PC-3 (cell line): ENCODE measurements around the gene SDK2. TPM values are rescaled to one million over a fixed set of nuclear protein-coding genes. Genes with fewer than 3 reads are reported as not detected.

ENCODE experiments used
- ATAC-seq: fragments of 200-7000 bp; cut with Tn5 transposase; 2 replicates; pipeline ENCODE4 v1.9.1; 2020; ENCODE audit warnings: mild to moderate bottlenecking, moderate library complexity
- BruUV-seq: library from RNA; stranded (reverse); fragments of 400-500 nt; replicated peaks from 2 replicates; lab custom pipeline; 2021; lab: Mats Ljungman, UMichigan
- CTCF ChIA-PET: fragments of 300-600 bp; sonication (Branson Sonifier 250); formaldehyde crosslinking; loops from one replicate; lab custom pipeline; 2022; ENCODE audit warnings: antibody characterized with exemption; lab: Charles Lee
- POLR2A ChIA-PET: fragments of 300-600 bp; sonication (Branson Sonifier 250); formaldehyde crosslinking; loops from one replicate; lab custom pipeline; 2022; ENCODE audit warnings: antibody characterized with exemption; ENCODE audit not compliant: unreplicated experiment; lab: Charles Lee
- DNase-seq: peaks from one replicate; pipeline ENCODE4 v3.0.0-alpha.2; 2015
- H2AFZ ChIP-seq: fragments of 300-600 bp; sonication (generic); 2 replicates; pipeline ENCODE4 v1.6.0; 2016; ENCODE audit warnings: antibody characterized with exemption, low read length
- H3F3A ChIP-seq: fragments of 300-600 bp; sonication (generic); one replicate; pipeline ENCODE4 v1.6.0; 2017; ENCODE audit warnings: antibody characterized with exemption, low read length, control low read depth, mild to moderate bottlenecking; ENCODE audit not compliant: unreplicated experiment
- H3K27ac ChIP-seq: fragments of 300-600 bp; sonication (generic); 2 replicates; pipeline ENCODE4 v1.5.1; 2016; ENCODE audit warnings: mild to moderate bottlenecking, low read length
- H3K27me3 ChIP-seq: fragments of 300-600 bp; sonication (generic); 2 replicates; pipeline ENCODE4 v1.6.1; 2016; ENCODE audit warnings: low read length, mixed read lengths
- H3K36me3 ChIP-seq: fragments of 300-600 bp; sonication (generic); 2 replicates; pipeline ENCODE4 v1.6.1; 2016; ENCODE audit warnings: low read depth, mixed run types, low read length, mixed read lengths
- H3K4me1 ChIP-seq: fragments of 300-600 bp; sonication (generic); 2 replicates; pipeline ENCODE4 v1.5.1; 2016; ENCODE audit warnings: low read length; ENCODE audit not compliant: insufficient read depth
- H3K4me2 ChIP-seq: fragments of 300-600 bp; sonication (generic); 2 replicates; pipeline ENCODE4 v1.6.0; 2016; ENCODE audit warnings: low read length
- H3K4me3 ChIP-seq: fragments of 300-600 bp; sonication (generic); 2 replicates; pipeline ENCODE4 v1.5.1; 2016; ENCODE audit warnings: mild to moderate bottlenecking, low read length, mixed read lengths
- H3K79me2 ChIP-seq: fragments of 300-600 bp; sonication (generic); 2 replicates; pipeline ENCODE4 v1.6.1; 2017; ENCODE audit warnings: low read length, mixed read lengths
- H3K9ac ChIP-seq: fragments of 300-600 bp; sonication (generic); 2 replicates; pipeline ENCODE4 v1.6.0; 2016; ENCODE audit warnings: mild to moderate bottlenecking, low read length
- H3K9me2 ChIP-seq: fragments of 300-600 bp; sonication (generic); replicated peaks from 2 replicates; pipeline ENCODE4 v1.6.1; 2016; ENCODE audit warnings: mixed run types, low read length, mixed read lengths
- H3K9me3 ChIP-seq: fragments of 300-600 bp; sonication (generic); 2 replicates; pipeline ENCODE4 v1.6.1; 2016; ENCODE audit warnings: low read length, mixed read lengths
- H4K20me1 ChIP-seq: fragments of 300-600 bp; sonication (generic); 2 replicates; pipeline ENCODE4 v1.6.1; 2016; ENCODE audit warnings: low read length, mixed read lengths
- EZH2 ChIP-seq: fragments of 300-600 bp; sonication (generic); IDR thresholded peaks from one replicate; pipeline ENCODE4 v1.6.1; 2017; ENCODE audit warnings: antibody characterized with exemption, mild to moderate bottlenecking, low read length; ENCODE audit not compliant: unreplicated experiment
- EZH2phosphoT487 ChIP-seq: fragments of 300-600 bp; sonication (generic); IDR thresholded peaks from 2 replicates; pipeline ENCODE4 v1.6.1; 2018; ENCODE audit warnings: mild to moderate bottlenecking, antibody characterized with exemption, low read length, borderline replicate concordance
- intact Hi-C: fragments of 100-400 bp; cut with micrococcal nuclease; formaldehyde crosslinking; loops from 2 replicates; pipeline ENCODE4 v1.9.0; 2023
- total RNA-seq: library from RNA; depleted of rRNA; stranded (reverse); fragments of >200 nt; gene quantifications from 2 replicates; pipeline ENCODE4 v1.2.3, GENCODE V29; 2014
- TF ChIP-seq, protein P1 (sequence below): fragments of 300-600 bp; sonication (generic); conservative IDR thresholded peaks from 2 replicates; pipeline ENCODE4 v1.5.1; 2017; ENCODE audit warnings: antibody characterized with exemption, low read depth, mild to moderate bottlenecking, low read length

Gene SDK2
- total RNA-seq, 1 experiment from 2014 or later: 0.07 TPM

GRCh38 chr17:73667181-73667959, 23.1 kb upstream of the SDK2 start:
- Histone ChIP-seq H3K36me3 (no peaks in the 10 kb centered on the region), H3K4me2 (no peak overlapping the region), H2AFZ (no peak overlapping the region), H4K20me1 (no peaks in the 10 kb centered on the region), H3K4me1 (no peaks in the 10 kb centered on the region), H3F3A (no peaks in the 10 kb centered on the region), H3K27ac (no peak overlapping the region), H3K9ac (no peak overlapping the region), H3K27me3 (peaks cover 33% of the 10 kb centered on the region), H3K9me3 (no peaks in the 10 kb centered on the region), H3K9me2 (no peaks in the 10 kb centered on the region), H3K4me3 (no peak overlapping the region), H3K79me2 (no peaks in the 10 kb centered on the region)
- no TSS peak for BruUV-seq
- TF ChIP-seq, protein P1, sequence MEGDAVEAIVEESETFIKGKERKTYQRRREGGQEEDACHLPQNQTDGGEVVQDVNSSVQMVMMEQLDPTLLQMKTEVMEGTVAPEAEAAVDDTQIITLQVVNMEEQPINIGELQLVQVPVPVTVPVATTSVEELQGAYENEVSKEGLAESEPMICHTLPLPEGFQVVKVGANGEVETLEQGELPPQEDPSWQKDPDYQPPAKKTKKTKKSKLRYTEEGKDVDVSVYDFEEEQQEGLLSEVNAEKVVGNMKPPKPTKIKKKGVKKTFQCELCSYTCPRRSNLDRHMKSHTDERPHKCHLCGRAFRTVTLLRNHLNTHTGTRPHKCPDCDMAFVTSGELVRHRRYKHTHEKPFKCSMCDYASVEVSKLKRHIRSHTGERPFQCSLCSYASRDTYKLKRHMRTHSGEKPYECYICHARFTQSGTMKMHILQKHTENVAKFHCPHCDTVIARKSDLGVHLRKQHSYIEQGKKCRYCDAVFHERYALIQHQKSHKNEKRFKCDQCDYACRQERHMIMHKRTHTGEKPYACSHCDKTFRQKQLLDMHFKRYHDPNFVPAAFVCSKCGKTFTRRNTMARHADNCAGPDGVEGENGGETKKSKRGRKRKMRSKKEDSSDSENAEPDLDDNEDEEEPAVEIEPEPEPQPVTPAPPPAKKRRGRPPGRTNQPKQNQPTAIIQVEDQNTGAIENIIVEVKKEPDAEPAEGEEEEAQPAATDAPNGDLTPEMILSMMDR: no peak
- TF ChIP-seq EZH2phosphoT487 (no peak), EZH2 (no peak)
- intact Hi-C loops: no loop called here
- ChIA-PET POLR2A (no interaction called here), CTCF (no interaction called here)
- no peak for DNase-seq
- no peak for ATAC-seq

GRCh38 chr17:73663614-73664013, 19.4 kb upstream of the SDK2 start:
- H3K27me3 ChIP-seq: peaks cover 67% of the 10 kb centered on the region
- no peak overlapping the region for H3K4me3 ChIP-seq
- no TSS peak for BruUV-seq
- no peaks in the 10 kb centered on the region for H3K36me3 ChIP-seq
- H4K20me1 ChIP-seq: no peaks in the 10 kb centered on the region
- no peaks in the 10 kb centered on the region for H3K79me2 ChIP-seq
- no peak overlapping the region for H3K27ac ChIP-seq
- no peaks in the 10 kb centered on the region for H3K9me2 ChIP-seq
- no peak overlapping the region for H2AFZ ChIP-seq
- TF ChIP-seq EZH2phosphoT487: no peak
- no peak for TF ChIP-seq EZH2
- TF ChIP-seq, protein P1: no peak
- H3K9ac ChIP-seq: no peak overlapping the region
- ChIA-PET POLR2A (no interaction called here), CTCF (no interaction called here)
- intact Hi-C loops: no loop called here
- H3K9me3 ChIP-seq: no peaks in the 10 kb centered on the region
- H3K4me2 ChIP-seq: no peak overlapping the region
- no peaks in the 10 kb centered on the region for H3F3A ChIP-seq
- DNase-seq (no peak), ATAC-seq (no peak)
- no peaks in the 10 kb centered on the region for H3K4me1 ChIP-seq

- Histone ChIP-seq H3K9me3 (no peaks in the 10 kb centered on the region), H3K36me3 (no peaks in the 10 kb centered on the region), H3K9ac (no peak overlapping the region), H3F3A (no peaks in the 10 kb centered on the region), H2AFZ (no peak overlapping the region), H3K27ac (no peak overlapping the region), H3K4me1 (no peaks in the 10 kb centered on the region), H3K27me3 (peaks cover 68% of the 10 kb centered on the region), H3K4me2 (no peak overlapping the region), H3K4me3 (no peak overlapping the region), H3K79me2 (no peaks in the 10 kb centered on the region), H3K9me2 (no peaks in the 10 kb centered on the region), H4K20me1 (no peaks in the 10 kb centered on the region)
- TF ChIP-seq EZH2: no peak
- TF ChIP-seq EZH2phosphoT487: no peak
- TF ChIP-seq, protein P1: no peak
- ChIA-PET POLR2A (no interaction called here), CTCF (no interaction called here)
- intact Hi-C loops: no loop called here
- no peak for DNase-seq
- ATAC-seq: no peak
- BruUV-seq: no TSS peak
Observed at GRCh38 chr17:73660366-73660765, 16.1 kb upstream of the SDK2 start.
